HG02571 (cell line): ENCODE data around the gene OR13C2.

Experiments used
- ATAC-seq: cut with Tn5 transposase; IDR thresholded peaks from one replicate; pipeline ENCODE4 v1.9.1; 2021; ENCODE audit warnings: mild to moderate bottlenecking, moderate library complexity; ENCODE audit not compliant: unreplicated experiment

Gene OR13C2

DNA sequence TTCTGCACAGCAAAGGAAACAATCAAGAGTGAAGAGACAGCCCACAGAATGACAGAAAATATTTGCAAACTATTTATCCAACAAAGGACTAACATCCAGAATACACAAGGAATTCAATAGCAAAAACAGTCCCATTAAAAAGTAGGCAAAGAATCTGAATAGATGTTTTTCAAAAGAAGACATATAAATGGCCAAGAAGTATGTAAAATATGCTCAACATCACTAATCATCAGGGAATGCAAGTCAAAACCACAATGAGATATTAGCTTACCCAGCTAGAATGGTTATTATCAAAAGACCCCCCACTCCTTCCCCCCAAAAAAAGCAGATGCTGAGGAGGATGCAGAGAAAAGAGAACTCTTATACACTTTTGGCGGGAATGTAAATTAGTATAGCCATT, 49.9 kb downstream of the OR13C2 start:
- no peak for ATAC-seq
